ENCODE measurements around the gene KLHL29.

Gene KLHL29

DNA sequence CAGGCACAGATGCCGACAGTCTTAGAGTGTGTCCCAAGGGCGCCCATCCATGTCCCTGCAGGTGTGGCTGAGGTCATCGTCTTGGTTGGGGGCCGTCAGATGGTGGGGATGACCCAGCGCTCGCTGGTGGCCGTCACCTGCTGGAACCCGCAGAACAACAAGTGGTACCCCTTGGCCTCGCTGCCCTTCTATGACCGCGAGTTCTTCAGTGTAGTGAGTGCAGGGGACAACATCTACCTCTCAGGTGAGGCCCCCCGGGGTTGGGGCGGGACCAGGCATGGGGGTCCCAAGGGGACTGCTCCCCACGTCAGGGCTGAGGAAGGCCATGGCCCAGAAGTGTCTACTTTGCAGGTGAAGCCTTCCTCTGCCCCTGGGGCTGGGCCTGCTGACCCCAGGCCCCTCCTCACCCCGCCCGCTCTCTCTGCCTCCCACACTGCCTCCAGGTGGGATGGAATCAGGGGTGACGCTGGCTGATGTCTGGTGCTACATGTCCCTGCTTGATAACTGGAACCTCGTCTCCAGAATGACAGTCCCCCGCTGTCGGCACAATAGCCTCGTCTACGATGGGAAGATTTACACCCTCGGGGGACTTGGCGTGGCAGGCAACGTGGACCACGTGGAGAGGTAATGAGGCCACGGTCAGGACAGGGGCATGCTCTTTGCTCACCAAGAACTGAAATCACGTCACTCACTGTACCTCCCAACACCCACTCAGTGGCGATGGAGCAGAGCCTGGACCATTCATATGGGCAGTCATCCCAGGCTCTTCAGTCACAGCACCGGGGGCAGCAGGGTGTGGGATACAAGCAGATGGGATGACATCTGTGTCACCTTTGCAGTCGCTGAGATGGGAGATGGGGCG, 311.1 kb downstream of the KLHL29 start:
- H3K36me3 ChIP-seq (ENCODE audit: control insufficient read depth, insufficient read depth, low read length), result peaks cover 2% of the 10 kb centered on the region

DNA sequence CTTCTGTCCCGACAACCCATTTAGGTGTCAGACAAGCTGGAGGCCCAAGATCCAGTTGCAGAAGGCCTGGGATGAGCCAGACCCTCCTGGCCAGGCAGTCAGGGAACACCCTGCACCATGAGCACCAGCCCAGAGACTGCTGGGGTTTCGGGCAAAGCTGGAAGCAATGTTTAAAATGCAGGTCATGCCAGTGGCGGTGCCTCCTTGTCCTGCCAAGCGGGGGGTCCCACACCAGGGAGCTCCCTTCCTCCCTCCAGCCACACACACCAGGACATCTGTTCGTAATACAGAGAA, 311.7 kb downstream of the KLHL29 start:
- no peak overlapping the region for H3K9ac ChIP-seq (ENCODE audit: low read depth, low read length)
- H3K9me3 ChIP-seq (ENCODE audit: control insufficient read depth, insufficient read depth, low read length), result no peaks in the 10 kb centered on the region
- H3K36me3 ChIP-seq (ENCODE audit: control insufficient read depth, insufficient read depth, low read length), result peaks cover 2% of the 10 kb centered on the region
- no peaks in the 10 kb centered on the region for H3K4me1 ChIP-seq (ENCODE audit: control insufficient read depth, insufficient read depth, low read length)
- no peak overlapping the region for H3K4me3 ChIP-seq (ENCODE audit: low read depth, low read length)
- H3K27me3 ChIP-seq (ENCODE audit: control insufficient read depth, insufficient read depth, low read length), result no peaks in the 10 kb centered on the region

More for the DNA sequence above, 311.1 kb downstream of the KLHL29 start:
- H3K4me3 ChIP-seq (ENCODE audit: low read depth, low read length), result no peak overlapping the region
- H3K27me3 ChIP-seq (ENCODE audit: control insufficient read depth, insufficient read depth, low read length), result no peaks in the 10 kb centered on the region
- H3K9me3 ChIP-seq (ENCODE audit: control insufficient read depth, insufficient read depth, low read length), result no peaks in the 10 kb centered on the region
- no peaks in the 10 kb centered on the region for H3K4me1 ChIP-seq (ENCODE audit: control insufficient read depth, insufficient read depth, low read length)
- no peak overlapping the region for H3K9ac ChIP-seq (ENCODE audit: low read depth, low read length)

DNA sequence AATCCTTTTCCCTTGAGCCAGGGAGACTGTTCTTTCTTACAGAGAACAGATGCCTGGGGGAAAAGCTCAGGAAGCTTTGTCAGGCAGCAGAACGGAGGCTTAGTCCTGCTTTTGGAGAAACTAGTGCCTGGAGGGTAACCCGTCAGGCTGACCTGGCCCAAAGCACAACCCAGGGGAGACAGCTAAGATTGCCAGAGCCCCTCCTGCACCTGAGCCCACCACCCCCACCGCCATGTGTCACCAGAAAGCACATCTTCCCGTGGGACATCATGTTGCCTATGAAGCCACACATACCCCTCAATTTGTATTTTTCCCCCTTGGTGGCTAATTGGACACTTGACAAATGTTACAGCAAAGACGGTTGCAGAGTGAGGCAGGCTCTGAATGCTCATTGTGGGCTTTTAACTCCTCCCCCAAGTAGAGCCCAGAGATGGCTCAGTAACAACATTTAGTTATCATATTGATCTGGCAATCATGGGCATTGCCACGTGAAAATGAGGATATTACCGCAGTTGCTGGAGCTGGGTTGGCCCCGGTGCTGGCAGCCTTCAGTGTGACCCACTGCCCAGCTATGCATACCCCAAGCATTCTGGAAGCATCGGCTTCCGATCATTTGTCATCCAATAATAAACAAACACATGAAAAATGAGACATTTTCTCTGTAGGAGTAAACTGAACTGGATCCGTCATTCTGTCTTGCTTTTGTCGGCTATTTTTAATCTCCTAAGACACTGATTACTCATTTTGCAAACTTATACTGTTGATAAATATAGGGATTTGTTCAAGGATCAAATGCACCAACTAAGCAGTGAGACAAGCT, 312.5 kb downstream of the KLHL29 start:
- no peak overlapping the region for H3K9ac ChIP-seq (ENCODE audit: low read depth, low read length)
- no peaks in the 10 kb centered on the region for H3K4me1 ChIP-seq (ENCODE audit: control insufficient read depth, insufficient read depth, low read length)
- H3K27me3 ChIP-seq (ENCODE audit: control insufficient read depth, insufficient read depth, low read length), result no peaks in the 10 kb centered on the region
- H3K36me3 ChIP-seq (ENCODE audit: control insufficient read depth, insufficient read depth, low read length), result peaks cover 2% of the 10 kb centered on the region
- H3K4me3 ChIP-seq (ENCODE audit: low read depth, low read length), result no peak overlapping the region
- H3K9me3 ChIP-seq (ENCODE audit: control insufficient read depth, insufficient read depth, low read length), result no peaks in the 10 kb centered on the region

DNA sequence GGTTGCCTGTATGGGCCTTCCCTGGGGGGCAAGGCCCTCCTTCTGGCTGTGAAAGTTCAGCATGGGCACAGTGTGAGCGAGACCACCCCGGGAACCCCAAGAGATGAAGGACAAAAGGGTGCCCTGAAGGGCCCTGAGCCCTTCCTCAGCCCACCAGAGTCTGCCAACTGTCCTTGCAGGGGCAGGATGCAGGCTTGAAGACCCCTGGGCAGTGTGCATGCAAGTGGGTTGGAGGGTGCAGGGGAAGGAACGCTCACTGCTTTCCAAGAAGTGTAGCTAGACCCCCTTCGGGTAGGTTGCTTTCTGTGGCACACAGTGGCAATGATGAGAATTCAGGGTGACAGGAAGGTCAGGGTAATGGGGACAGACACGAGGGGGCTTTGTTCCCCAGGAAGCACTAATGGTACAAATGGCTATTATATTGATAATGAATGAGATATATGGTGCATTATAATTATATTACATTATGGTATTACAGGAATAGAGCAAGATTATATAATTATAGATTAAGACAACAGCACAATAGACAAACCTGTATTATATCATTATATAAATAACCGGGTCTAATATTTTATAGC, 313.2 kb downstream of the KLHL29 start:
- Histone ChIP-seq H3K4me1 (ENCODE audit: control insufficient read depth, insufficient read depth, low read length) (no peaks in the 10 kb centered on the region), H3K9ac (ENCODE audit: low read depth, low read length) (no peak overlapping the region), H3K9me3 (ENCODE audit: control insufficient read depth, insufficient read depth, low read length) (no peaks in the 10 kb centered on the region), H3K4me3 (ENCODE audit: low read depth, low read length) (no peak overlapping the region), H3K27me3 (ENCODE audit: control insufficient read depth, insufficient read depth, low read length) (no peaks in the 10 kb centered on the region), H3K36me3 (ENCODE audit: control insufficient read depth, insufficient read depth, low read length) (peaks cover 2% of the 10 kb centered on the region)

GRCh38 chr2:23698721-23699579, 314.0 kb downstream of the KLHL29 start:
- no peaks in the 10 kb centered on the region for H3K27me3 ChIP-seq (ENCODE audit: control insufficient read depth, insufficient read depth, low read length)
- peaks cover 2% of the 10 kb centered on the region for H3K36me3 ChIP-seq (ENCODE audit: control insufficient read depth, insufficient read depth, low read length)
- no peak overlapping the region for H3K9ac ChIP-seq (ENCODE audit: low read depth, low read length)
- no peak overlapping the region for H3K4me3 ChIP-seq (ENCODE audit: low read depth, low read length)
- H3K4me1 ChIP-seq (ENCODE audit: control insufficient read depth, insufficient read depth, low read length), result no peaks in the 10 kb centered on the region
- no peaks in the 10 kb centered on the region for H3K9me3 ChIP-seq (ENCODE audit: control insufficient read depth, insufficient read depth, low read length)

- no peaks in the 10 kb centered on the region for H3K4me1 ChIP-seq (ENCODE audit: control insufficient read depth, insufficient read depth, low read length)
- no peaks in the 10 kb centered on the region for H3K9me3 ChIP-seq (ENCODE audit: control insufficient read depth, insufficient read depth, low read length)
- H3K9ac ChIP-seq (ENCODE audit: low read depth, low read length), result no peak overlapping the region
These were observed 314.6 kb downstream of the KLHL29 start for GRCh38 chr2:23699580-23699925.

GRCh38 chr2:23700627-23701026, 315.6 kb downstream of the KLHL29 start:
- no peak overlapping the region for H3K4me3 ChIP-seq (ENCODE audit: low read depth, low read length)
- no peak overlapping the region for H3K9ac ChIP-seq (ENCODE audit: low read depth, low read length)
- H3K36me3 ChIP-seq (ENCODE audit: control insufficient read depth, insufficient read depth, low read length), result peaks cover 2% of the 10 kb centered on the region
- H3K4me1 ChIP-seq (ENCODE audit: control insufficient read depth, insufficient read depth, low read length), result no peaks in the 10 kb centered on the region
- no peaks in the 10 kb centered on the region for H3K9me3 ChIP-seq (ENCODE audit: control insufficient read depth, insufficient read depth, low read length)
- H3K27me3 ChIP-seq (ENCODE audit: control insufficient read depth, insufficient read depth, low read length), result no peaks in the 10 kb centered on the region

More at GRCh38 chr2:23699580-23699925, 314.6 kb downstream of the KLHL29 start:
- Histone ChIP-seq H3K4me3 (ENCODE audit: low read depth, low read length) (no peak overlapping the region), H3K36me3 (ENCODE audit: control insufficient read depth, insufficient read depth, low read length) (peaks cover 2% of the 10 kb centered on the region), H3K27me3 (ENCODE audit: control insufficient read depth, insufficient read depth, low read length) (no peaks in the 10 kb centered on the region)

DNA sequence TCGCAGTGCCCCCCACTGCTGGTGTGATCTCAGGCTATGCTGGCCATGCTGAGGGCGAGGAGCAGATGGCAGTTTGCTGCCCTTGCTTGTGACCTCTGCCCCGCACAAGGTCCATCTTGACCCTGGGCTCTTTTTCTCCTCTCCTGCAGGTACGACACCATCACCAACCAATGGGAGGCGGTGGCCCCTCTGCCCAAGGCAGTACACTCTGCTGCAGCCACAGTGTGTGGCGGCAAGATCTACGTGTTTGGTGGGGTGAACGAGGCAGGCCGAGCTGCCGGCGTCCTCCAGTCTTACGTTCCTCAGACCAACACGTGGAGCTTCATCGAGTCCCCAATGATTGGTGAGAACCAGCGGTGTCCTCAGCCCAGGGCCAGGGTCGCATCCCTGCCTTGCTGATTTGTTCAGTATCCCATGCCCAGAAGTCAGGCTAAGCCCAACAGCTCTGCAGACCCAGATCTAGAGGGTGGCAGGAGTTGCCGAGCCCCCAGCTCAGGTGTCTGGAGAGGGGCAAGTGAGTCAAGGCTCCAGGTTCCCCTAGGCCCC, 318.1 kb downstream of the KLHL29 start:
- Histone ChIP-seq H3K9me3 (ENCODE audit: control insufficient read depth, insufficient read depth, low read length) (no peaks in the 10 kb centered on the region), H3K9ac (ENCODE audit: low read depth, low read length) (no peak overlapping the region), H3K36me3 (ENCODE audit: control insufficient read depth, insufficient read depth, low read length) (no peaks in the 10 kb centered on the region), H3K4me3 (ENCODE audit: low read depth, low read length) (no peak overlapping the region), H3K4me1 (ENCODE audit: control insufficient read depth, insufficient read depth, low read length) (no peaks in the 10 kb centered on the region), H3K27me3 (ENCODE audit: control insufficient read depth, insufficient read depth, low read length) (no peaks in the 10 kb centered on the region)

- H3K4me1 ChIP-seq (ENCODE audit: control insufficient read depth, insufficient read depth, low read length), result no peaks in the 10 kb centered on the region
- H3K27me3 ChIP-seq (ENCODE audit: control insufficient read depth, insufficient read depth, low read length), result no peaks in the 10 kb centered on the region
- H3K4me3 ChIP-seq (ENCODE audit: low read depth, low read length), result no peak overlapping the region
- no peak overlapping the region for H3K9ac ChIP-seq (ENCODE audit: low read depth, low read length)
- H3K9me3 ChIP-seq (ENCODE audit: control insufficient read depth, insufficient read depth, low read length), result no peaks in the 10 kb centered on the region
- H3K36me3 ChIP-seq (ENCODE audit: control insufficient read depth, insufficient read depth, low read length), result no peaks in the 10 kb centered on the region
These were observed 318.8 kb downstream of the KLHL29 start for GRCh38 chr2:23703583-23704385.

GRCh38 chr2:23705771-23706612, 321.0 kb downstream of the KLHL29 start:
- Histone ChIP-seq H3K4me3 (ENCODE audit: low read depth, low read length) (no peak overlapping the region), H3K27me3 (ENCODE audit: control insufficient read depth, insufficient read depth, low read length) (no peaks in the 10 kb centered on the region), H3K9me3 (ENCODE audit: control insufficient read depth, insufficient read depth, low read length) (no peaks in the 10 kb centered on the region), H3K9ac (ENCODE audit: low read depth, low read length) (no peak overlapping the region), H3K36me3 (ENCODE audit: control insufficient read depth, insufficient read depth, low read length) (no peaks in the 10 kb centered on the region), H3K4me1 (ENCODE audit: control insufficient read depth, insufficient read depth, low read length) (no peaks in the 10 kb centered on the region)
